OCI-M2 (cell line): ENCODE measurements around the gene CHST11.
"Not testable (repeated sequence)": the region's sequence is repeated elsewhere in the genome, so short reads cannot be mapped to it uniquely, and the experiment has no call there.

ENCODE experiments used
- DNase-seq: peaks from one replicate; lab custom pipeline; 2025; ENCODE audit not compliant: unreplicated experiment; lab: John Stamatoyannopoulos, UW

Gene CHST11

DNA sequence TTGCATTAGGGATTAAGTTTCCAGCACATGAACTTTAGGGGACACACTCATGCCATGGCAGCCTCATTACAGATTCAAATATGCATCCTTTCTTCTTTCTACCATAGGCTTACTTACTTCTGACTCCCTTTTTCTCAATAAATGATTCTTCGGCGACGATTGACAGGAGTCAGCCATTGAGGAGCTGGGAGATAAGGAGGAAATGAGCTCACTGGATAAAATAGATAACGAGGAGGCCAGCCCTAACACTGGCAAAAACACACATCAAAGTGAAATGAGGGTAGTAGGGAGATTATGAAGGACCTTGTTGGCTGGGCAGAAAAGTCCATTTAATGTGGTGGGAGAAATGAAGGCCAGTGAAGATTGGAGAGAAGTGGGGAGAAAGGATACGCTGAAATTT is 329.1 kb downstream of the CHST11 start:
- no peak for DNase-seq

DNA sequence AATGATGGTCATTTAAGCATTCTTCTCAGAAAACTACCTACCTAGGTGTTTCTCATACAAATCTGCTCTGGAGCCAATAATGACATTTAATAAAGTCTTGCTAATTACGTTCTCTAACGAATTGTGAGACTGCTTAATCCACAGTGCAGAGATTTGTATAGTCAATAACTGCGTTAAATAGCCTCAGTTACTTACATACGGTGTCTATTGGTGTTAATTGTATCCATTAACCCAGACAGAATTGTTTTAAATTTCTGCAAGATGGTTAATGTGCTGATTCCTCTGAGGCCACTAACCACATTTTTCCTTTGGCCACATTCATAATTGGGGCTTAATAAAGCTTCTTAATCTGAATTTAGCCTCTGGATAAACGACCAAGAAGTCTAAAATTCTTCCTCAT is 329.6 kb downstream of the CHST11 start:
- no peak for DNase-seq

DNA sequence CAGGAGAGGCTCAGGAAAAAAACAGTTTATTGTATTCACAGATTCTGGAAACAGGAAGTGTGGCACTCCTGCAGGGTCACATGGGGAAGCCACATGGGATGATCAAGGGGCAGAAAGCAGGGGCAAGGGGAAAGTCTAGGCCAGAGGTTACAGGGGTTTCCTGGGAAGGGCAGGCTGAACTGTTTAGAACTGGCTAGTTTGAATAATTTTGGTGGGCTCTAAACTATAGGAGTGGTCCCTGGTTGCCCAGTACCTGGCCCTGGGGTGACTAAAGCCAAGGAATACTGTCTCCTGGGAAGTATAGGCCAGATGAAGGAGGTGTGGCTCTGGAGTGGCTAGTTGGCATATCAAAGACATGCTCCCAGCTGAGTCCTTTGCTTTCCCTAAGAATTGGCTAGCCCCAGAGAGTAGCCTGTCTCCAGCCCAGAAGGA is 332.1 kb downstream of the CHST11 start:
- DNase-seq = no peak

DNA sequence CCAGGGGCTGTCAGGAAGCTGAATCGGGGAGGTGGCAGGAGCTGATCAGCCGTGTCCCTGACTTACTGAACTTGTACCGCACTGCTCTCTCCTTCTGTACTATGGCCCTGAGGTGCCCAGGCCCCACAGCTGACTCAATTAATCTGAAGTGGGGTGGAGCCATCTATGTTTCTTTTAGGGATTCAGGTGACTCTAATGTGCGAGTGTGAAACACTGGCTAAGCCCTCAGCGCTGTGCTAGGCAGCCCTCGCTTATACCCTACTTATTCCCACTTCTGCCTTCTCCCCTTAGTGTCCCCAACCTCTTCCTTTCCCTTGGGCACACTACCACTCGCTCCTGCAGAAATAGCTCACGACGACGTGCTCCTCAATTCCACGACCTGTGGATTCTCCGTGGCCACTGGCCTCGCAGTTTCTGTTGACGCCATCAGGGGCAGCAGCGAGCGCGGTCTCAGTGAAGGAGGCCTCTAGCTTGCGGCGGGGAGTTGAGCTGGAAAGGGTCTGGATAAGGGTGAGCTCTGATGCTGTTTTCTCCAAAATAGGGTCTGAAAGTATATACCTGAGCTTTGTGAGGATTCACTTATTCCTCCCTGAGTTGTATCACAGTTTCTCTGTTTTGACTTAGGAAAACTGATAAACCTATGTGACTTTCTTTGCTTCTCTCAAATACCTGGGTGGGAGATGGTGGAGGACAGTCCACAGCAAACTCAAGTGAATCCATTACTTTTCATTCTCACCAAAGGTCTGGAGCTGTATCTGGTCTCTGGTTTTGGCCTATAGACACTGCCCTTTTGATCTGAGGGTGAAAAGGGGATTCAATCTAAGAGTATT is 333.8 kb downstream of the CHST11 start:
- DNase-seq = no peak

DNA sequence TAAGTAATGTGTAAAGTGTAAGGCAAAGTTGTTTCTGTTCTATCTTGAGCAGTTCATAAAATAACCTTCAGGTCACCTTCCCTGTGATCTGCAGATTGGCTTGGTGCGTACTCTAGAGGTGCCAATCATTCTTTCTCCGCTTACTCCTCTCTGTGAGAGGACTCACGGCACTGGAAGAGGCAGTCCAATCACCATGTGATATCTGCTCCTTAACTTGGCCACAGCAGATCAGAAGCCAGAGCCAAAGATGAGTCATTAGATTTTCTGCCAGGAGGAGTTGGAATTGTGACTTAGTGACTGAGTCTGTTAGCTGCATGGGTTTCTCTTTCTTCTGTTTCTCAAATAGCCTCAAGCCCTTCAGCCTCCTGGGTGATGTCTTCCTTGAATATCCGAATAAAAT is 335.8 kb downstream of the CHST11 start:
- DNase-seq = no peak

DNA sequence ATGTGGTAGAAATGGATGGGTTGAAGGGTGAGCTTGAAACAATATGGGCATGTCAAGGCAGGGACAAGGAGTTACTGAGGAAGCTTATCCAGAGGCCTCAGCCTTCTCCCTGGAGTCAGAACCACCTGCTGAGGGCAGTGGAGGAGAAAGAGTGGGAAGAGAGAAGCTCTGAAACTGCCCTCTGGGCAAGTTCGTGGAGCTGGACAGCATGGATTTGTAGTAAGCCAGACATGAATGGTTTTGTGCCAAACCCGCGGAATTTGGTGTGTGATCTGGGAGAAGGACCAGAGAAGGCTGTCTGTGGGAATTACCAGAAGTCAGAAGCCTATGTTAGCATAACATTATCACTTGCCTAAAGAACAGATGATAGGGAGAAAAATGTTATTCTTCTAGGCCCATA is 336.5 kb downstream of the CHST11 start:
- no peak for DNase-seq

DNA sequence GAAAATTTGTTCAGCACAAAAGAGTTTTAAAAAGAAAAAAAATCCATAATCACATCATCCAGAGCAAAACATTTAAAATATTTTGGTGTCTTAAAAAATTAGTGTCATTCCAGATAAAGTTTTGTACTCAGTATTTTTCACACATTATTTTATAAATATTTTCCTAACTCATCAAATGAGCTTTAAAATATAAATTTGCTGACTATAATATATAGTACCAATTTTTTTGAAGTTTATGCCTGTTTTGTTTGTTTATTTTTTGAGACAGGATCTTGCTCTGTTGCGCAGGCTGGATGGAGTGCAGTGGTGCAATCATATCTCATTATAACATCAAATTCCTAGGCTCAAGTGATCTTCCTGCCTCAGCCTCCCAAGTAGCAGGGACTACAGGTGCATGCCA is 337.2 kb downstream of the CHST11 start:
- DNase-seq = no peak

DNA sequence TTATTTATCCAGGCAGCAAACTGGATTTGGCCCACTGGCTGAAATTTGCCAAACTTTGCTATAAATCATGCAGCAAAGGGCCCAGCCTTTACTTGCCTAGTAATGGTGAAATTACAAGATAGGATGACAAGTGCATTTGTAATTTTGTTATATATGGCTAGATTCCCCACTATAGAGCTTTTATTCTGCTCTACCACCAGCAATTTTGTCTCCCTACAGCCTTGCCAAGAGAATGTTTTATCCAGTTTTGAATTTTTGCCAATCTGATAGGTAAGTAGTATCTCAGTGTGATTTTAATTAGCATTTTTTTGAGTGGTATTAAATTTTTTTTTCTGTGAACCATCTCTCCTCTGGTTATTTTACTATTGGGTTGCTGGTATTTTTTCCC is 339.7 kb downstream of the CHST11 start:
- DNase-seq = no peak

DNA sequence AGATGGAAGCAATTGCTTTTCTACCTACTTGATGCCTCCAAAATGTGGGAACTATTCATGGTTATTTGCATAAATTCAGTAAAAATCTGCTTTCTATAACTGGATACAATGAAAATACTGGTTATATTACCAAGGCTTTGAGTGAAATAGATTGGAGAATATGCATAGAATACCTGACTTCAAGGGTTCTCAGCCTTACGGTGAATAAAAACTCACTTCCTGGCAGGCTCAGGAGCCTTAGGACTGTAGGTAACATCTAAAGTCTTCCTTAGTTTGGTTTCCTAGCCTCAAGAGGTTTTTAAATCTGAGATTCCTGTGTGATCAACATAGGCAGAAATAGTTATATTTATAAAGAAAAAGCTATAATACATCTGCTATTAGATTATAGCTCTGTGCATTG is 342.7 kb downstream of the CHST11 start:
- no peak for DNase-seq

DNA sequence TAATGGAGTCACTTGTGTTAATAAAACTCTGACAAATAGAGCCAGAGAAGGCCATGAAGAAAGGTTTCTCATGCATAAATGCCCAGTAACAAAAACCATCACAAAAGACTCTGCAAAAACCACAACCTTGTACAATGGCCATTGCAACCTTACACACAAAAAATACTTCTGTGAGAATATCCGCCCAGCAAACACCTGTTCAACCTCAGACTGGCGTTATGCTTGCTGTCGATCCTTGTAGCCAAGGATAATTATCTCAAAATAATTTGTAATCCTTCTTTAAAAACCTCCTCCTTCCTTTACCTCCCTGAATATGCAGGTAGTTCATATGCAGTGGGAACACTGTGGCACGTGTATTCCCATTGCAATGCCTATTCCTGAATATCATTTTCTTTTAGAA is 344.3 kb downstream of the CHST11 start:
- DNase-seq = no peak

DNA sequence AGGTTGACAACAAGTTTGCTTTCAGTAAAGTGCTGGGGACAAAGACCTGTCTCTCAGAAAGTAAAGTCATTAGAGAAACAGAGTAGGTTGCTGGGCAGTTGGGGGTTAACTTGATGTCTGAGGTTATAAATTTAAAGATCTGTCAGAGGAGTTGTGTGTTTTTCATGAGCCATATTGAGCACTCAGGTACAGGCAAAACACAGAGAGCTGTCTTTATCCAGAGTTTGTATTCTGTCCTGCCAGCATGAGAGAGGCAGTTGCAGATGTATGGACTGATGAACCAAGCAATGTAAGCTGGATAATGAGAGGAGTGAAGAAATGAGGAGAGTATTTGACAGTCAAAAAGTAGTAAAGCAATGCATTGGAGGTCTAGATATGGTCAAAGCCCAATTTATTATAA is 344.7 kb downstream of the CHST11 start:
- no peak for DNase-seq

DNA sequence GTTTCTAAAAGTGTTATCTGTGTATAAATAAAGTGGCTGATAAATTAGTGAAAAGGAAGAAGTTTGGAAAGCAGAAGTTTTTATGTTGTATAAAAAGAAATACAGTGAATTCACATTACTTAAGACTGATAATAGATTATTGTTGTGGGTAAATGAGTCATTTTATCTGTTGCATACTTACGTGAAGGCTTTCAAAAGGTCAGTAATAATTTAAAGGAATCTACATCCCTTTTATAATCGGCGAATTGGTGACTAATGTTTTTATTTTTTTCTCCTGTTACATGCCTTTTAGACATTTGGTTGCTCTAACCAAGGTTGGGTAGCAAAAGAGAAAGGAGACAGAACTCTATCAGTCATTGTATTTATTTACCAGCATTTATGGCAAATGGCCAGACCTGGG is 345.5 kb downstream of the CHST11 start:
- no peak for DNase-seq

DNA sequence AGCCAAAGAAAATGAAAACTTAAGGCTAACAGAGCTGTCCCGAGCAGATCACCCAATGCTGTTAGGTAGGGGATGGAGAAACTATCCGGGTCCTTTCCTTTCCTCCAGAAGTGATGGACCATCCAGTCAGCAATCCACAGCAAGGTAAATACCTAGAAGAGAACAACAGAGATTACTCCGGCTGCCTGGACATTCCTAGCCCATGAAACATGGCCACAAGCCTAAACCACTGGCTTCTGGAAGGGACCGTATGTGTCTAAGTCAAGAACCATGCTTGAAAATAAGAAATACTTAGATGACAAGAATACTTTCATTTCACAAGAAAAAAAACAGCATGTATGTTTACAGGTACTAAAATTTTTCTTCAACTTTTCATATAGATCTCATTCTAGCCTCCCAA is 348.4 kb downstream of the CHST11 start:
- DNase-seq = no peak

DNA sequence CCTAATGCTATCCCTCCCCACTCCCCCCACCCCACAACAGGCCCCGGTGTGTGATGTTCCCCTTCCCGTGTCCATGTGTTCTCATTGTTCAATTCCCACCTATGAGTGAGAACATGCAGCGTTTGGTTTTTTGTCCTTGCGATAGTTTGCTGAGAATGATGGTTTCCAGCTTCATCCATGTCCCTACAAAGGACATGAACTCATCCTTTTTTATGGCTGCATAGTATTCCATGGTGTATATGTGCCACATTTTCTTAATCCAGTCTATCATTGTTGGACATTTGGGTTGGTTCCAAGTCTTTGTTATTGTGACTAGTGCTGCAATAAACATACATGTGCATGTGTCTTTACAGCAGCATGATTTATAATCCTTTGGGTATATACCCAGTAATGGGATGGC is 349.4 kb downstream of the CHST11 start:
- not testable (repeated sequence) for DNase-seq

DNA sequence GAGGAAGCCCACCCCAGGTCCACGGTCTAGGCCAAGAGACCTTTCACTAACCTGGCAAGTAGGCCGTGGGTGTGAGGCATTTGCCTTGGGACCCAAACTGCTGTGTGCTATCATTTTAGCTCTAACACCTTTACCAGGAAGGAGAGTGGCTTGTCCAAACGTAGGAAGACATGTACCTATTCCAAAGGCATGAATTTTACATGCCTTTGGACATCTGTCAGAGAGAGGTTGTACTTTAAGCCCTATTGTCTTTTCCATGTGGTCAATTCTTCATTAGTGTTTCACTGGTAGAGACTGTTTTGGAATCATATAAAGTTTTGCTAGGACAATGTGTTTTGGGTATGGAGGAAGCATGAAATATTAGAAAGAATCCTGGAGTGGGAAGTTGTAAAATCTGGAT is 352.5 kb downstream of the CHST11 start:
- DNase-seq = no peak

DNA sequence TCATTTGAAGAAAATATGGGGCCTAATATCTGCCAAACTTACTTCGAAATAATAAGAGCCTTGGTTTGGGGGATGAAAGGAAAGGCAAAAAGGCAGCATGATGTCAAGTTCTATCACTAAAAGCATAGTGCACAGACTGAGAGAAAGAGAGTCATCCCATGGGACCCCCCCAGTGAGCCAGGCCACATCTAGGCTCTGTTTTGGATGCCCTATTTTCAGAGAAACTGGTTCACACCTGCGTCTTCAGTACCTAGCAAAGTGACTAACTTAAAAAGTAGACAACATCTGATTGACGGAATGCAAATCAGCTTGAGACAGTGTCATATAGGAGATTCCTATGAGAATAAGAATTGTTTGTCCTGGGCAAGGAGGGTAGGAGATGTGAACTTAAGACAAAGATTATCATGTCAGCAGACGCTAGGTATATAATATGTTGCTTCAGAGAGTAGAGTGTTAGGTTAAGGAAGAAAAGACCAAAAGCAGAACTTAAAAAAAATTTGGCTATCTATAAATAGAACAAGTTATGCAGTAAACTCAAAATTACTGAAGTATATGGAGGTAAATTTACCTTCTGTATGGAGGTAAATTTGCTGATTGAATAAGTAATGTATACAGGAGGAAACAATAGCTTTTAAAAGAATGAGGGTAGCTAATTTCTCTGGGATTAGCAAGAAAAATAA is 353.1 kb downstream of the CHST11 start:
- DNase-seq = no peak
